WI38 (cell line): ENCODE data around the gene SPEG.

Experiments used
- H3K4me3 ChIP-seq: 2 replicates; pipeline ENCODE4 v1.5.1; 2011; ENCODE audit warnings: low read depth, mild to moderate bottlenecking, control low read depth, low read length
- TF ChIP-seq, protein P1 (sequence below): IDR thresholded peaks from 2 replicates; pipeline ENCODE4 v1.5.1; 2012; ENCODE audit warnings: low read depth, mild to moderate bottlenecking, control low read depth, low read length

Gene SPEG

DNA sequence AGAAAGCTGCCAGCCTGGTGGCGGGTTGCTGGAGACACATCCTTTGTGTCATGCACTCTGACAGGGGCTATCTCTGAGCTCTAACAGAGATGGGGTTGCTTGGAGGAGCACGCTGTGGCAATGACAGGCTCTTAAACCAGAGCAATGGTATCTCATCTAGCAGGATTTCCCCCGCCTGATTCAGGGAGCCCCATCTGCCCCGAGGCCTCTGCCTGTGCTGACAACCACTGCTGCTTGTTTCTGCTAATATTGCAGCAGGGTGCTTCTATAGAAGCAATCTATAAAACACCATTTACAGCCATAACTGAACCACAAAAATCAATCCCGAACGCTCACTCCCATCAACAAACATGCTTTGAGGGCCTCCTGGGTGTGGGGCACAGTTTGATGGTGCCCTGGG is 34.1 kb upstream of the SPEG start:
- H3K4me3 ChIP-seq: no peak overlapping the region
- TF ChIP-seq, protein P1, sequence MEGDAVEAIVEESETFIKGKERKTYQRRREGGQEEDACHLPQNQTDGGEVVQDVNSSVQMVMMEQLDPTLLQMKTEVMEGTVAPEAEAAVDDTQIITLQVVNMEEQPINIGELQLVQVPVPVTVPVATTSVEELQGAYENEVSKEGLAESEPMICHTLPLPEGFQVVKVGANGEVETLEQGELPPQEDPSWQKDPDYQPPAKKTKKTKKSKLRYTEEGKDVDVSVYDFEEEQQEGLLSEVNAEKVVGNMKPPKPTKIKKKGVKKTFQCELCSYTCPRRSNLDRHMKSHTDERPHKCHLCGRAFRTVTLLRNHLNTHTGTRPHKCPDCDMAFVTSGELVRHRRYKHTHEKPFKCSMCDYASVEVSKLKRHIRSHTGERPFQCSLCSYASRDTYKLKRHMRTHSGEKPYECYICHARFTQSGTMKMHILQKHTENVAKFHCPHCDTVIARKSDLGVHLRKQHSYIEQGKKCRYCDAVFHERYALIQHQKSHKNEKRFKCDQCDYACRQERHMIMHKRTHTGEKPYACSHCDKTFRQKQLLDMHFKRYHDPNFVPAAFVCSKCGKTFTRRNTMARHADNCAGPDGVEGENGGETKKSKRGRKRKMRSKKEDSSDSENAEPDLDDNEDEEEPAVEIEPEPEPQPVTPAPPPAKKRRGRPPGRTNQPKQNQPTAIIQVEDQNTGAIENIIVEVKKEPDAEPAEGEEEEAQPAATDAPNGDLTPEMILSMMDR: no peak

DNA sequence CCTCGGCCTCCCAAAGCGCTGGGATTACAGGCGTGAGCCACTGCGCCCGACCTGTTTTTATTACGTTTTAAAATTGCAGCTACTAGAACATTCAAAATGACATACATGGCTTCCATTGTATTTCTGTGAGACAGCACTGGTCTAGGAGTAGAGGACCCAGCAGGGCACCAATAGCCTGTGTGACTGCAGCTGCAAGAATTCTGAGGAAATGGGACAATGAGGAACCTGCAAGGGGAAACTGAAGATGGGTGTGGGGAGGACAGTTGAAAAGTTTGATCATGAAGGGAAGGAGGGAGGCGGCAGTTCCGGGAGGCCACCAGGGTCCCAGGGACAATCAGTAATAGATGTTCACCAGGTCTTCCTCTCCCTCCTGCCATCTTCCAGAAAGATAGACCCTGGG is 33.0 kb upstream of the SPEG start:
- no peak overlapping the region for H3K4me3 ChIP-seq
- TF ChIP-seq, protein P1: no peak

DNA sequence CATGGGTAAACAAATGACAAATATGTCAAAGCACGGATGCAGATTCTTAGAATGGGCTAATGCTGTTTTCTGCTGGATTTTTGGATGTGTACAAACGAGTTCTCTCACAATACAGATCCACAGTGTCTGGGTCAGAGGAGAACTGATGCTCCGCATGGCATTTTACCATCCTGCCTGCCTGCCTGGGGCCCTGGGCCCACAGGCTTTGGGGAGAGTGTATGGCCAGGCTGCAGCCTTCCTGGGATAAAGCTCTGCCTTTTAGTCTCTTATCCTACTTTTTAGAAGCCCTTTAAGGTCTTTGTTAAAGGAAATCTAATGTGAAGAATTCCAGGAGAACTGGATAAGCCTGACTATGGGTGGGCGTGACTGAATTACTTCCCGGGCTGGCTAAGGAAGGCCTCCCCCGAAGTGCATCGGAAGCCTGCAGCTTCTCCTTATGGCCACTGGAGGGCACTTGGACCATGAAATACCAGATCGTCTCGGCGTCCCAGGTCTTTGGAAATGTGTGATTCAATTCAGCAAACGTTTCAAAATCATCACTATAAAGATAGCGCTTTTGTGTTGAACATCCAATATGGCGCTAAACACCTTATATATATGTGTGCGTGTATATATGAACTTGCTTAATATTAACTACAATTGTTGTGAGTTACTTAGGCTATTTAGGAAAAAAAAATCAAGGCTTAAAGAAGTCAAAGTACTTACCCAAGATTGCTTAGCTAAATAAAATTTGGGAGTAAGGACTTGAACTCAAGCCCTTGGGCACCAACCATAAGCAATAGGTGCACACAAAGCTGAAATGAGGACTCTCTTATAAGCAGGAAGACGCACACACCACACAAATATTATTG is 31.8 kb upstream of the SPEG start:
- no peak overlapping the region for H3K4me3 ChIP-seq
- TF ChIP-seq, protein P1: peak; percentile 88

DNA sequence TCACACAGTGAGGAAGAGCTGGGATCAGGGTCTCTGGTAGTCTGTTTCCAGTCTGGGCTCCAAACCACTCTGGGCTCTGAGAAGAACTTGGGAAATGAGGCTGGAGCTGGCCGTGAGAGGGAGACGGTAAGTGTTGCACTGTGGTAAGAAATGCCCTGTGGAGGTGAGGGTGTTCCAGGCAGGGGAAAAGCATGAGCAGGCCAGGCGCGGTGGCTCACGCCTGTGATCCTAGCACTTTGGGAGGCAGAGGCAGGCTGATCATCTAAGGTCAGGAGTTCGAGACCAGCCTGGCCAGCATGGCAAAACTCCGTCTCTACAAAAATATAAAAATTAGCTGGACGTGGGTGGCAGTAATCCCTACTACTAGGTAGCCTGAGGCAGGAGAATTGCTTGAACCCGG is 30.8 kb upstream of the SPEG start:
- TF ChIP-seq, protein P1: no peak
- no peak overlapping the region for H3K4me3 ChIP-seq

DNA sequence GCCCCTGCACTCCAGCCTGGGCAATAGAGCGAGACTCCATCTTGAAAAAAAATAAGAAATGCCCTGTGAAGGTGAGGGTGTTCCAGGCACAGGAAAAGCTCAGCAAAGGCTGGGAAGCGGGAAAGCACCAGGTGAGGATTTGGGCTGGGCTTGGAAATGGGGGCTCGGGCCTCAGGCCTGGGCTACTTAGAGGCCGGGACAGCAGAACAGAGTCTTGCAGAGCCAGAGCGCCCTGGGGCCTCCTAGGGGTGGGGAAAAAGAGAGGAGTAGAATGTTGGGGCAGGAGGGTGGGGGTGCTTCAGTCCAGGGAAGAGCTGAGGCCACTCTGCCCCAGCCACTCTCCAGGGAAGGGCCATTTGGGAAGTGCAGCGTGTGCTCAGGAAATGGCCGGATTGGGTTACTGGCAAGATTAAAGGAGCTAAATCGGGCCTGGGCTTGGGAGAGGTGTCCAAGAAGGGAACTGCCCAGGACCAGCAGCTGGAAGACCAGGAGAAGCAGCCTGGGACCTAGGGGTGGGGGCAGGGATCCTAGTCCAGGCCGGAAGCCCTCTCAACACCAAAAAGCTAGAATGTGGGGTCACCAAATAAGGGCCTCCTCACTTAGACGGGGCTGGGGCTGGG is 30.2 kb upstream of the SPEG start:
- no peak overlapping the region for H3K4me3 ChIP-seq
- TF ChIP-seq, protein P1: no peak

DNA sequence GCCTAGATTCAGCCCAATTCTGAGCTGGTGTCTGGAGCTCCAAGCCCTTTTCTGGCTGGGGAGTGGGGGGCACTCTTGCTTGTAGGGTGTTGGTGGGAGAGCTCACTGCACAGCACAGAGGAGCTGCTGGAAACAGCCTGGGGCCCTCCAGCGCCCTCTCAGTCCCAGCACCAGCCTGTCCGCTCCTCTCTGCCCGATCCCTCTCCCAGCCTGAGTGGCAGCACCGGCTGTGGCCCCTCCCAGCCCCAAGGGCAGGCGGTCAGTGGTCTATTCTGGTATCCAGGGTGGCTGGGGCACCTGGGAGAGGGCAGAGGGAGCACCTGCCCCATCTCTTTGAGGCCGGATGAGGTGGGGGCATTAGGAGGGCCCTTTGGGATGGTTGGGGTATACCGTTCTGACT is 29.7 kb upstream of the SPEG start:
- no peak overlapping the region for H3K4me3 ChIP-seq
- TF ChIP-seq, protein P1: no peak

DNA sequence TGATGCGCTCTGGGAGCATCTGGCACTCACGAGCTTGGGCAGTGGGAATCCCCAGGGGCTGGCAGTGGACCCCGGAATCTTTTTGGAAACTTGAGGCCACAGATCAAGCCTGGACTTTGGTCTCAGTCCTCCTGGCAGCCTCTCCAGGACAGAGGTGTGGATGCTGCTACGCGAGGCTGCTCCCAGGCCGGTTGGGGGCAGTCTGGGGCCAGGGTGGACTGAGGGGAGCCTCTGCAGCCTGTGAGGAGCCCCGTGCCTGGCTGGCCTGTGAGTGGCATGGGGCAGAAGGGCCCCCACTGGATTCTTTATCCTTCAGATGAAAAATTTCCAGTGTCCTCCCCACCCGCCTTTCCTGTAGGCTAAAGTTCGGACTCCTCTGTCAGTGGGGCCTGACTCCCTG is 29.2 kb upstream of the SPEG start:
- TF ChIP-seq, protein P1: peak; percentile 9; the same call in 1 of the 2 replicates
- no peak overlapping the region for H3K4me3 ChIP-seq
